Testis (tissue), 3 donors: ENCODE data around the gene SLC16A13. TPM values are rescaled to one million over a fixed set of nuclear protein-coding genes. Genes with fewer than 3 reads are reported as not detected.

ENCODE experiments used
- DNase-seq: peaks from one replicate; pipeline ENCODE4 v3.0.0-alpha.2; 2019
- H3K27ac ChIP-seq, 2 donors: fragments of 200-600 bp; sonication (generic); one replicate each; pipeline ENCODE4 v1.5.1; 2019
- H3K27me3 ChIP-seq: fragments of 200-600 bp; sonication (generic); one replicate; pipeline ENCODE4 v1.5.1; 2019
- H3K36me3 ChIP-seq: fragments of 200-600 bp; sonication (generic); one replicate; pipeline ENCODE4 v1.5.1; 2017; ENCODE audit warnings: low read depth; ENCODE audit errors: missing control alignments
- H3K4me1 ChIP-seq: fragments of 200-600 bp; sonication (generic); one replicate; pipeline ENCODE4 v1.5.1; 2019
- H3K4me3 ChIP-seq, 2 donors: fragments of 200-600 bp; sonication (generic); one replicate each; pipeline ENCODE4 v1.5.1; 2017 to 2019
- H3K9me3 ChIP-seq: fragments of 200-600 bp; sonication (generic); one replicate; pipeline ENCODE4 v1.5.1; 2017
- CTCF ChIP-seq, 3 experiments: fragments of 450-650 bp in 2 of 3; fragments of 200-600 bp in 1 of 3; sonication (generic) in 1 of 3; IDR thresholded peaks; one replicate each; pipeline ENCODE4 v1.5.1; 2016 to 2019; ENCODE audit warnings: antibody characterized with exemption in 3 of 3, mild to moderate bottlenecking in 2 of 3, moderate library complexity in 1 of 3
- POLR2A ChIP-seq: fragments of 450-650 bp; IDR thresholded peaks from one replicate; pipeline ENCODE4 v1.6.1; 2017; ENCODE audit warnings: antibody characterized with exemption, mild to moderate bottlenecking, moderate library complexity
- WGBS, 2 donors: methylation state at CpG; one replicate each; pipeline ENCODE4 v1.1.5; 2018; 5-methylcytosine and 5-hydroxymethylcytosine counted together
- intact Hi-C: fragments of 100-400 bp; cut with DNase I; formaldehyde crosslinking; loops from one replicate; pipeline ENCODE4 v1.15.1; 2023; ENCODE audit warnings: low total_unique reads
- polyA plus RNA-seq: library from polyadenylated mRNA; stranded (reverse); fragments of 350-450 nt; fragmentation: Illumina TruSeq; extraction: RNeasy Lipid Tissue Mini Kit (QIAGEN cat#74804); gene quantifications from one replicate; pipeline ENCODE4 v1.2.3, GENCODE V29; 2014; ENCODE audit warnings: low read depth, low replicate concordance; ENCODE audit not compliant: insufficient read depth
- total RNA-seq, 2 donors: library from RNA; depleted of rRNA; stranded (reverse); fragments of >200 nt; gene quantifications; one replicate each; pipeline ENCODE4 v1.2.3, GENCODE V29; 2016

Gene SLC16A13
- total and polyA plus RNA-seq, 3 donors from 2014 or later = 1.9 to 2.2 (median 2.0) TPM

DNA sequence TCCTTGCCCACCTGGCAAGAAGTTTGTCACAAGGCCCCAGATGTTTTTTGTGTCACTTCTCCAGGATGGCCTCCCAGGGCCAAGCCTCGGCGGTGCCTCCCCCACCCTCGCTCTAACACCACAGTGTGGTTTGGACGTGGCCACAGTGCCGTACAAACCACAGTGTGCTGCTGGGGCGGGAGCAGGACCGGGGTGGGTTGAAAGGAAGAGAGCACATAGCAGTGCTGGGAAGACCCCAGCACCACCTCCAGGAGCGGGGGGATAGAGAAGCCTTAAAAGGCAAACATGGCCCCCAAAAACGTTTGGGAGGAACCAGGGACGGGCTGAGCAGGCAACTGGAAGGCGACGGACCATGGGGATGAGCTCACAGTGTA lies 18.0 kb upstream of the SLC16A13 start:
- Histone ChIP-seq H3K27me3 (no peaks in the 10 kb centered on the region), H3K9me3 (no peaks in the 10 kb centered on the region), H3K36me3 (no peaks in the 10 kb centered on the region), H3K4me1 (peaks cover 34% of the 10 kb centered on the region), H3K27ac (peak overlapping the region; percentile 93 to 95), H3K4me3 (peak overlapping the region; percentile 41 to 74)
- intact Hi-C loops = no loop called here
- 54 to 57% methylated on average over 7 to 12 of the region's 12 CpGs for WGBS, 2 donors
- DNase-seq = no peak
- TF ChIP-seq CTCF (IDR thresholded peaks at IDR 0.05) (no peak), POLR2A (no peak)

GRCh38 chr17:7018331-7018964 lies 17.4 kb upstream of the SLC16A13 start:
- Histone ChIP-seq H3K4me1 (peaks cover 34% of the 10 kb centered on the region), H3K27me3 (no peaks in the 10 kb centered on the region), H3K27ac (peak overlapping the region; percentile 93 to 95), H3K36me3 (no peaks in the 10 kb centered on the region), H3K4me3 (peak overlapping the region; percentile 41 to 74), H3K9me3 (no peaks in the 10 kb centered on the region)
- no peak for TF ChIP-seq CTCF (IDR thresholded peaks at IDR 0.05)
- peak; percentile 40 for TF ChIP-seq POLR2A
- peak; percentile 85 for DNase-seq
- WGBS, 2 donors = 43 to 49% methylated on average over 7 to 10 of the region's 10 CpGs
- intact Hi-C loops = no loop called here

- no peak for DNase-seq
- Histone ChIP-seq H3K27ac (peak overlapping the region; percentile 93 to 95), H3K4me1 (peaks cover 34% of the 10 kb centered on the region), H3K9me3 (no peaks in the 10 kb centered on the region), H3K27me3 (no peaks in the 10 kb centered on the region), H3K4me3 (peak overlapping the region; percentile 41 to 74), H3K36me3 (no peaks in the 10 kb centered on the region)
- no peak for TF ChIP-seq POLR2A
- no peak for TF ChIP-seq CTCF (IDR thresholded peaks at IDR 0.05)
- intact Hi-C loops = no loop called here
- WGBS, 2 donors = 4 to 29% methylated on average over 7 to 10 of the region's 10 CpGs
Measured at GRCh38 chr17:7019367-7019766, 16.4 kb upstream of the SLC16A13 start.

- peak; percentile 62 for DNase-seq
- peak overlapping the region; percentile 41 to 74 for H3K4me3 ChIP-seq
- no peaks in the 10 kb centered on the region for H3K27me3 ChIP-seq
- intact Hi-C loops = no loop called here
- 5 to 9% methylated on average over 15 to 16 of the region's 16 CpGs for WGBS, 2 donors
- no peak for TF ChIP-seq POLR2A
- TF ChIP-seq CTCF (IDR thresholded peaks at IDR 0.05) = no peak
- H3K27ac ChIP-seq = peak overlapping the region; percentile 93 to 95
- no peaks in the 10 kb centered on the region for H3K9me3 ChIP-seq
- no peaks in the 10 kb centered on the region for H3K36me3 ChIP-seq
- H3K4me1 ChIP-seq = peaks cover 34% of the 10 kb centered on the region
Measured at GRCh38 chr17:7019839-7020519, 15.8 kb upstream of the SLC16A13 start.
